CD4-positive, alpha-beta T cell treated with Interleukin-6 at 100 ng/mL for 8 hours (primary cell): Measurements from ENCODE around the gene CHRNB4.

Source experiments
- DNase-seq: peaks from one replicate; pipeline ENCODE4 v3.0.0-alpha.2; 2020; ENCODE audit warnings: mixed read lengths, low spot score

Gene CHRNB4

DNA sequence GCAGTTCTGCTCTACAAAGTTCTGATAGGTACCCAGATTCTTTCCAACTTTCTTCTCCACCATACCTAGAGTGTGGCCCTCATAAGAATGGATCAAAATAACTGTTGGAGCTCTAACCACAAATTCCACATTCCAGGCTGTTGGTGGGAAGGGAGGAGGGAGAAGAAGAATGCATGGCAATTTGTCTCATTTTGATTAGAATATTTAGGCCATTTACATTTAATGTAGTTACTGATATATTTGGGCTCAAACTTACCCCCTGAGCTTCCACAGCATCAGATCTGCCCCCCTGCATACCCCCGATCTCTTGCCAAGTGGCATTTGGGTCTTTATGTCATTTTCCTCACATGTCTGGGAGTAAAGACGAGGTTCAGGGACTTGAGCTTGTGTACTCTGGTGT is 7.7 kb downstream of the CHRNB4 start:
- no peak for DNase-seq

GRCh38 chr15:78630886-78631633 is 9.9 kb downstream of the CHRNB4 start:
- no peak for DNase-seq

DNA sequence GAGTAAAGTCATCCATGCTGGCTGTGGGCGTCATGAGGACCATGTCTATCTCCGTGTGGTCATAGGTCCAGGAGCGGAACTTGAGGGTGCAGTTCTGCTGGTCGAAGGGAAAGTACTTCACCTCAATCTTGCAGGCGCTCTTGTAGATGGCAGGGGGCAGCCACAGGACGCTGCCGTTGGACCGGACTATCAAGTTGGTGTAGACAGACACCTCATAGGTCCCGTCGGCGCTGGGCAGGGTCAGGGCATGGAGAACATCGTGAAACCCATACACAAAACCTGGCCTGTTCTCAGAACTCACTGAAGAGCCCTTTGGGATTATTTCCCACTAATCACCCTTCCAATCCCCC is 11.3 kb downstream of the CHRNB4 start:
- no peak for DNase-seq

DNA sequence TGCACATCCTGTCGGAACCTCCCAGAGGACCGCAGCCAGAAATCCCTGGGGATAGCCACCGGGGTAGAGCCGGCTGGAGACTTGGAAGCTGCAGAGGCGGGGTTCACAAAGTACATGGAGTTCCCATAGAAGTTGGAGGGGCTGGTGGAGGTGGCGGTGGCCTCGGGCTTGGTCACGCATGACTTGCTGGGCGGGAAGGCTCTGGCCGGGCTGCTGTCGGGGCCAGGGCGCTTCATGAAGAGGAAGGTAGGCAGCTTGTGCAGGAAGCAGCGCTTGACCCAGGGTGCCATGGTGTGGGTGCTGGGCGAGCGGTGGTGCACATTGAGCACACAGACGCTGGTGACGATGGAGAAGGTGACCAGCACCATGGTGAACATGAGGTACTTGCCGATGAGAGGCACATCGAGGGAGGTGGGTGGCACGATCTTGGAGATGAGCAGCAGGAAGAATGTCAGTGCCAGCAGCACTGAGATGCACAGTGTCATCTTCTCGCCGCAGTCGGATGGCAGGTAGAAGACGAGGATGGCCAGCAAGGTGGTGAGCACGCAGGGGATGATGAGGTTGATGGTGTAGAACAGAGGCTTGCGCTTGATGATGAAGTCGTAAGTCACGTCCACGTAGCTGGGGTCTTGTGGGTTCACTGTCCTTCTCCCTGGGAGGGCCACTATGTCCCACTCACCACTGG is 11.8 kb downstream of the CHRNB4 start:
- DNase-seq = no peak

DNA sequence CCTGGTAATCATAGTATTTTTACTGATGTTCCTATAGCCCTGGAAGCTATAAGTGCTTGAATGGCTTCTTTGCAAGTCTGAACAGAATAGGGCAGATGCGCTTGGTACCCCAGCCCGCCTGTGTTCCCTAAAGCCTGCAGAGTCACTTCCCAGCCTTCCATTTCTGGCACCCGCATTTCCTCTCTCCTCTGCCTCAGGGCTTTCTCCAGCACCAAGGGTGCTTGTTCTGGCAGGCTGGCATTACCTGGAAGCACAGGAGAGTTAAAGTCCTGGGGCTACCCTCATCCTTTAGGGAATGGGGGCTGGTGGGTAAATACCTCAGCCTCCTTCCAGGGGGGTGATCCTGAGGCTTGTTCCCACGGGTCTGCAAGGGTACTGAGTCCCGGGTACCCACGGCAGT is 12.8 kb downstream of the CHRNB4 start:
- DNase-seq = no peak

DNA sequence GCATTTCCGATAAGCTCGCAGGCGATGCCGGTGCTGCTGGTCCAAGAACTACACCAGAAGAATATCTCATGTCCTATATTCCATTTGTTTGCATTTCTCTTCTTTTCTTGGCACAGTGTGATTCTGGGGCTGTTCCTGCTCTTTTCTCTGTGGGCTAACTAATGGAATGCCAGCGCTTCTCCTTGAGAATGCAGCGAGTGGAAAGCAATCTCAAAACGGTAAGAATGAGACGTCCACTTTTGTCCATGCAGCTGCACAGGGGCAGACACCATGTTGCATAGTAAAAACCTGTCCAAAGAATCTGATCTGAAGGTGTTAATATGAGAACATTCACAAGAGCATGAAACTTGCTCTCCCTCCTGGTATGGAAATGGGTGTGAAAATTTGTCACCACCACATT is 13.7 kb downstream of the CHRNB4 start:
- DNase-seq = no peak

DNA sequence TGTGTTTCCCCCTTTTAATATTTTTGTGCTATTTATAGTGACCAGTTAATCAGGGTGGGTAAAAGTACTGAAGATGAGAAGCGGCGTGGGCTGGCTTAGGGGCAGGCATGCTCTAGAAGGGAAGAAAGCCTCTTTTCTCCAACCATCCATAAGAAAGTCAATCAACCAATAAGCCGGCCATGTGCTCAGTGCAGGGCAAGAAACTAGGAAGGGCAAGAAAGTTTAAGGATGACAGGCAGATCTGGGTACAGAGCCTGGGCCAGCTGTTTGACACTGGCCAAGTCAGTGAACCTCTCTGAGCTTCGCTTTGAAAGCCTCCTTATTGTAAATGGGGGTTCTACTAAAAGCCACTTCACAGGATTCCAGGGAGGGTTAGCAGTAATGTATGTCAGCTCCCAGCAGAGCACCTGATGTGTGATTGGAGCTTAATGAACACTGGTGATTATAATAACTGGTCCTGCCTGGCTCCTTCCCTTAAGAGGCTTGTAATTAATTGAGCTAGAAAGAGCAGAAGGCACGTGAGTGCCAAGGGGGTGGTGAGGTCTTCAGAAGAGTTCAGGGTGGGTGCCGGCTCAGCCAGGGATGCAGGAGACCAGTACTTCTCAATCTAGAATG is 14.5 kb downstream of the CHRNB4 start:
- DNase-seq = no peak

DNA sequence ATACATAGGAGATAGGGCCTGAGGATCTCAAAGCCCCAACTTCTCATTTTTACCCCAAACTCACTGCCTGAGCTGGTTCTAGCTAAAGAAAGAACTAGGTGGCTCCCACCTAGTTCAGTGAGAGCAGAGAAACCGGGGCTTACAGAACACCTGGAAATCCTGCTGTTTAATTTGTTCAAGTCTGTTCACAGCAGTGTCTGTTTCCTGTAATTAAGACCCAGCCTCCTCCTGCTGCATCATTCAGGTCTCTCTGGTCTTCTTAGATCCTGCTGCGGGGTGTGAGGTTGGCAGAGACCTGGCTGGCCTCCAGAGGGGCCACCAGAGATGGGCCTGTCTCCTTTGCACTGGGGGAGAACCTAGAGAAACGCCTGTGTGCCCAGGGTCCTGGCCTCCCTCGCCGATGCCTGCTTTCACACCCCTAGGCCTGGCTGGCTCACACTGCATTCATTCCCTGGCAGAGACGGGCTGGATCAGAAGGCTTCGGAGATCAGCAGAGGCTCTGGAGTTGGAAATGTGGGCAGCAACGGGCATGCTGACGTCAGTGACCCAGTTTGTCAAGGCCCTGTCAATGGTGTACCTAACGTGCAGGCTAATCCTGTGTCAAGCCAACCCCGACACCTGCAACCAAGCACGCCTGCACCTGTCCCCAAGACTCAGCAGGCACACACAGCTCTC is 15.3 kb downstream of the CHRNB4 start:
- no peak for DNase-seq

- DNase-seq = no peak
Observed at GRCh38 chr15:78624651-78625590, 16.1 kb downstream of the CHRNB4 start.

DNA sequence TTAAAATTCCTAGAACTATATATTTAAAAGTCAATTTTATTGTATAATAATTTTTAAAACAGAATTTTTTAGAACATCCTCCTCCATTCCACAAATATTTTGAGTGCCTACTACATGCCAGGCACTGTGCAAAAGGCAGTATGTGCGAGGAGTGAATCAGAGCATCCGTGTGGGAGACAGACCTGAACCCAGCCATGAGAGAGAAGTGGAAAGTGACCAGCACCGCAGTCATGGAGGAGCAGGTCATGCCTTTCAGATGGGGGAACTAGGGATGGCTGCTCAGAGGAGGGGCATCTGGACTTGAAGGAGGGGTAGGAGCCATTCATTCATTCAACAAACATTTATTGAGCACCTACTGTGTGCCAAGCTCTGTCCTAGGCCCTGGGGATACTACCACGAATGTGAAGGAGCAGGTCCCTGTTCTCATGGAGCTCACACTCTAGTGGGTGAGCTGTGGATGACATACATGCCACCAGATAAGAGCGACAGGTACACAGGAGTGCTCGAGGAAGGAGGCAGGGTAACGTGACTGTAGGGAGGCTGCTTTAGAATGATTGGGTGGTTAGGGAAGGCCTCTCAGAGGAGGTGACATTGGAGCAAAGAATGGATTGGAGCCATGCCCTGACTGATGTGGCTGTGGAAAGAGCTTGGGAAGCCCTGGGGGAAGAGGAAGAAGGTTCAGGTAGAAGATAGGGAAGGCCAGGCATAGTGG is 17.1 kb downstream of the CHRNB4 start:
- DNase-seq = no peak

DNA sequence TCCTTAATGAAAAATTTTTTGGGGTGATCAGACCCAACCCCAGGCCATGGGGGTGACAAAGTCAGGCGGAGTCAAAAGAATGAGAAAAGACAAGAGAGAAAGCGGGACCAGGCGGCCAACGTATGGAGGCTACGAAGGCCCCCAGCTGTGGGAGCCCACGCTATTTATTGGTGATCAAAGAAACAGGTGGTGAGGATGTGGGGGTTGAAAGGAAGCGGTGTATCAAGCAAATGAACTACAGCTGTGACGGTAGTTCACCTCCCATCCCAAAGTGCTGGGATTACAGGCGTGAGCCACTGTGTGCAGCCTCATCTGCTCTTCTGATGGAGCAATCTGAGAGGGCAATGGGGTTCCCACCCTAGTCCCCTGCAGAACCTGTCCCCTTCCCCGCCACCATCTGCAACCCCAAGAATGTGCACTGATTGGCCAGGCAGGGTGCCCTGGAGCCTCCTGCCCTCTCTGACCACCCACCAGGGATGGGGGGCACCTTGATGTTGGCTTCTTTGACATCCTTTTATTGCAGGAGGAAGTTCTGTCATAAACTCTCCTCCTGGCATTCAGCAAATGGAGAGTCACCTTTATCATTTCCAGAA is 19.1 kb downstream of the CHRNB4 start:
- DNase-seq = no peak

- no peak for DNase-seq
Observed at GRCh38 chr15:78620527-78621421, 20.2 kb downstream of the CHRNB4 start, which contains the start of gene CHRNA3. Gene CHRNA3 (minus strand): TSS chr15:78620996. CDS start chr15:78620794, 202 bp downstream.

GRCh38 chr15:78620021-78620526 is 20.9 kb downstream of the CHRNB4 start:
- no peak for DNase-seq

DNA sequence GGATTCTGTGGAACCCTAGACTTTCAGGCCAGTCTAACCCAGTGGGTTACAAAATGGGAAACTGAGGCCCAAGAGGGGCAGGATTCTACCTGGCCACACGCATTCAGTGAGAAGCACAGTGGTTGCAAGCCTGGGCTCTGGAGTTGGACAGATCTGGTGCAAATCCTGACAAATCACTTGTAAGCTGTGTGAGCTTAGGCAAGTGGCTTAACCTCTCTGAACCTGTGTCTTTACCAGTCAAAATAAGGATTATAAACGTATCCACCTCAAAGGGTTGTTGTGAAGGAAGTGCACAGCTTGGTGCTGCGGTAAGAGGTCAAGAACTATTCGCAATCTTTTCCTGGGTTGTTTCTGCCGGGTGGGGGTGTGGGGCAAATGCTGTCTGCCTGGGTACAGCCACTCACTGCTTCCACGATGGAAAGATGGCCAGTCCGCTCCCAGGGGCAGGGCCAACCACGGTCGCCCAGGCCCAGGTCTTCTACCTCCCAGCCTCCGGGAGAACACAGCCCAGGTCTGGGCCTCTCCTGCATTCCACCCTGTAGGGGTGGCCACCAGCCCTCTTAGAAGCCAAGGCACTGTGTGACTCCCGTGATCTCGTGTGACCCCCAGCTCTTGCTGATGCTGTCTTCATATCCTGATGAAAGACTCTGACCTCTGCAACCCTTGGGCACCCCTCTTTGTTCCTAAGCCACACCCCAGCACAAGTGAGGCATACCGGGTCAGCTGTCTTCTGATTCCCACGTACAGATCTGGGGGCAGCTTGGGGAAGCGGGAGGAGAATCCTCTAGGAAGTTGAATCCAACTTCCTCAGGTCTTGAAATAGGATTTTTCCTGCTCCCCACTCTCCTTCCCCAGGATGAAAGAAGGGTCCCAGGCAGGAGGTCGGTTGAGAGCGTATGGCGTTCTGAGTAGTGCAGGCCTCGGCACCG is 21.7 kb downstream of the CHRNB4 start:
- no peak for DNase-seq

DNA sequence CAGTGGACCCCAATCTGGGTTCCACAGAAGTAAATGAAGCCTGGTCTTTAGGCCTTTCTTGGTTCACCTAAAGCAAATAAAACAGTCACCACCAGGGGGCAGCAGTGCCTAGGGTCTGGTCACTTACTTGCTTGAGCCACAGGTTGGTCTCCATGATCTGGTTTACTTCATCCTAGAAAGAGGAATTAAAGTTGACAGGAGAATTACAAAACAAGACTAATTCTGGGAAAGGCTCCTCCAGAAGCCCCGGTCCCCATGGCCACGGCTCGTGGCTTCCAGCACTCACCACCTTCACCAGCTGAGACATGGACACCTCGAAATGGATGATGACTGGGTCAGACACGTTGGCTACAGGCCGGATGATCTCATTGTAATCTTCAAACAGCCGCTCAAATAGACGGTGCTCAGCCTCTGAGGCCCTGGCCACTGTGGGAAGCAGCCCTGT is 22.5 kb downstream of the CHRNB4 start:
- peak; percentile 72 for DNase-seq

GRCh38 chr15:78618064-78618463 is 22.9 kb downstream of the CHRNB4 start:
- no peak for DNase-seq

- no peak for DNase-seq
Observed at GRCh38 chr15:78617516-78617915, 23.5 kb downstream of the CHRNB4 start.

- DNase-seq = no peak
Observed at GRCh38 chr15:78617076-78617475, 23.9 kb downstream of the CHRNB4 start.
